ENCODE measurements around the gene UBE2M. TPM values are rescaled to one million over a fixed set of nuclear protein-coding genes. Genes with fewer than 3 reads are reported as not detected.
A peak's percentile ranks its signal among the peaks of the same experiment; 100 is the strongest.

The UBE2M gene
- polyA plus RNA-seq, 1 donor from 2014 or later, result 138 TPM

- no peak overlapping the region for H3K4me2 ChIP-seq (ENCODE audit: low read length)
- no peak overlapping the region for H3K4me3 ChIP-seq (ENCODE audit: low read length)
- H3K9me3 ChIP-seq (ENCODE audit: low read length), result no peaks in the 10 kb centered on the region
- no peak overlapping the region for H3K27ac ChIP-seq (ENCODE audit: low read length)
- no peaks in the 10 kb centered on the region for H4K20me1 ChIP-seq (ENCODE audit: insufficient read depth)
- H2AFZ ChIP-seq (ENCODE audit: low read depth, low read length), result no peak overlapping the region
- peaks cover 12% of the 10 kb centered on the region for H3K79me2 ChIP-seq (replicated peaks; ENCODE audit: insufficient read depth, low read length)
- no peaks in the 10 kb centered on the region for H3K9me2 ChIP-seq (ENCODE audit: insufficient read depth, low read length)
- H3K9ac ChIP-seq (ENCODE audit: low read length), result no peak overlapping the region
- H3F3A ChIP-seq (ENCODE audit: insufficient read depth, low read length, poor library complexity, severe bottlenecking), result no peaks in the 10 kb centered on the region
- TF ChIP-seq CTCF (IDR thresholded peaks at IDR 0.05; ENCODE audit: poor library complexity, severe bottlenecking) (no peak), RAD21 (conservative IDR thresholded peaks at IDR 0.05) (no peak)
- no peaks in the 10 kb centered on the region for H3K36me3 ChIP-seq (ENCODE audit: insufficient read depth, low read length)
- no peaks in the 10 kb centered on the region for H3K27me3 ChIP-seq (ENCODE audit: insufficient read depth, low read depth, low read length)
These were observed 24.6 kb upstream of the UBE2M start for GRCh38 chr19:58582985-58583384.

- Histone ChIP-seq H3K4me3 (ENCODE audit: low read length) (no peak overlapping the region), H3K27me3 (ENCODE audit: insufficient read depth, low read depth, low read length) (no peaks in the 10 kb centered on the region), H2AFZ (ENCODE audit: low read depth, low read length) (no peak overlapping the region), H3K4me2 (ENCODE audit: low read length) (no peak overlapping the region), H3K79me2 (replicated peaks; ENCODE audit: insufficient read depth, low read length) (peaks cover 23% of the 10 kb centered on the region), H3K36me3 (ENCODE audit: insufficient read depth, low read length) (no peaks in the 10 kb centered on the region), H3K9ac (ENCODE audit: low read length) (no peak overlapping the region), H3F3A (ENCODE audit: insufficient read depth, low read length, poor library complexity, severe bottlenecking) (no peaks in the 10 kb centered on the region), H3K9me2 (ENCODE audit: insufficient read depth, low read length) (no peaks in the 10 kb centered on the region), H3K27ac (ENCODE audit: low read length) (no peak overlapping the region), H3K9me3 (ENCODE audit: low read length) (no peaks in the 10 kb centered on the region), H4K20me1 (ENCODE audit: insufficient read depth) (no peaks in the 10 kb centered on the region)
- no peak for TF ChIP-seq EP300 (conservative IDR thresholded peaks at IDR 0.05; ENCODE audit: poor library complexity, severe bottlenecking)
- peak; percentile 36 for TF ChIP-seq RAD21 (conservative IDR thresholded peaks at IDR 0.05)
- TF ChIP-seq CTCF (IDR thresholded peaks at IDR 0.05; ENCODE audit: poor library complexity, severe bottlenecking), result peak; percentile 59
- peak; percentile 45 for TF ChIP-seq SMC3 (conservative IDR thresholded peaks at IDR 0.05; ENCODE audit: poor library complexity)
These were observed 23.1 kb upstream of the UBE2M start for GRCh38 chr19:58581227-58582141.

- Histone ChIP-seq H3F3A (ENCODE audit: insufficient read depth, low read length, poor library complexity, severe bottlenecking) (no peaks in the 10 kb centered on the region), H3K9me2 (ENCODE audit: insufficient read depth, low read length) (no peaks in the 10 kb centered on the region), H3K9me3 (ENCODE audit: low read length) (no peaks in the 10 kb centered on the region), H3K79me2 (replicated peaks; ENCODE audit: insufficient read depth, low read length) (peaks cover 28% of the 10 kb centered on the region), H3K9ac (ENCODE audit: low read length) (no peak overlapping the region), H4K20me1 (ENCODE audit: insufficient read depth) (no peaks in the 10 kb centered on the region), H3K27me3 (ENCODE audit: insufficient read depth, low read depth, low read length) (no peaks in the 10 kb centered on the region), H3K4me3 (ENCODE audit: low read length) (no peak overlapping the region), H3K27ac (ENCODE audit: low read length) (no peak overlapping the region), H2AFZ (ENCODE audit: low read depth, low read length) (no peak overlapping the region), H3K4me2 (ENCODE audit: low read length) (no peak overlapping the region), H3K36me3 (ENCODE audit: insufficient read depth, low read length) (no peaks in the 10 kb centered on the region)
- TF ChIP-seq MXI1 (conservative IDR thresholded peaks at IDR 0.05; ENCODE audit: poor library complexity, severe bottlenecking) (no peak), TAF1 (IDR thresholded peaks at IDR 0.05; ENCODE audit: low read depth) (no peak), SMC3 (conservative IDR thresholded peaks at IDR 0.05; ENCODE audit: poor library complexity) (no peak), EZH2 (IDR thresholded peaks at IDR 0.05; ENCODE audit: borderline replicate concordance, insufficient read depth, low read length, poor library complexity, severe bottlenecking) (no peak), RAD21 (conservative IDR thresholded peaks at IDR 0.05) (no peak), EP300 (conservative IDR thresholded peaks at IDR 0.05; ENCODE audit: poor library complexity, severe bottlenecking) (no peak), POLR2AphosphoS5 (IDR thresholded peaks at IDR 0.05) (no peak), REST (IDR thresholded peaks at IDR 0.05; ENCODE audit: borderline replicate concordance) (no peak)
These were observed 21.2 kb upstream of the UBE2M start for GRCh38 chr19:58579473-58580142.

Measured in neural cell (in vitro differentiated cells).